DND-41 (cell line): ENCODE results near the gene ALDH1A1.

ENCODE experiments used
- ATAC-seq: fragments of 200-7000 bp; cut with Tn5 transposase; 3 replicates; pipeline ENCODE4 v1.9.1; 2021; ENCODE audit warnings: low read depth; ENCODE audit not compliant: insufficient read depth
- DNase-seq: peaks from one replicate; pipeline ENCODE4 v3.0.0-alpha.2; 2020
- H2AFZ ChIP-seq: 2 replicates; pipeline ENCODE4 v1.6.0; 2012; ENCODE audit warnings: low read depth, low read length
- H3K27ac ChIP-seq: 2 replicates; pipeline ENCODE4 v1.5.1; 2012; ENCODE audit warnings: low read length, inconsistent platforms
- H3K27me3 ChIP-seq: fragments of 200-600 bp; sonication (generic); 2 replicates; pipeline ENCODE4 v1.6.0; 2012; ENCODE audit warnings: low read length, mild to moderate bottlenecking, inconsistent platforms; ENCODE audit not compliant: insufficient read depth, poor library complexity
- H3K36me3 ChIP-seq: 2 replicates; pipeline ENCODE4 v1.5.1; 2012; ENCODE audit warnings: low read length, inconsistent platforms; ENCODE audit not compliant: insufficient read depth
- H3K4me1 ChIP-seq: 2 replicates; pipeline ENCODE4 v1.5.1; 2012; ENCODE audit warnings: mild to moderate bottlenecking, low read length; ENCODE audit not compliant: insufficient read depth
- H3K4me2 ChIP-seq: 2 replicates; pipeline ENCODE4 v1.6.0; 2012; ENCODE audit warnings: mild to moderate bottlenecking, moderate library complexity, low read length, inconsistent platforms; ENCODE audit not compliant: insufficient read depth
- H3K4me3 ChIP-seq, 2 experiments: fragments of 200-600 bp in 1 of 2; shearing (Covaris generic) in 1 of 2; 2 replicates each; pipeline ENCODE4 v1.5.1; 2012 to 2016; ENCODE audit warnings: inconsistent platforms in 2 of 2, low read length in 2 of 2, mild to moderate bottlenecking in 2 of 2, low read depth in 1 of 2, moderate library complexity in 1 of 2
- H3K79me2 ChIP-seq: 2 replicates; pipeline ENCODE4 v1.6.0; 2012; ENCODE audit warnings: low read length, inconsistent platforms; ENCODE audit not compliant: insufficient read depth
- H3K9ac ChIP-seq: 2 replicates; pipeline ENCODE4 v1.6.0; 2012; ENCODE audit warnings: low read depth, mild to moderate bottlenecking, inconsistent platforms, low read length, moderate library complexity
- H3K9me3 ChIP-seq: 2 replicates; pipeline ENCODE4 v1.5.1; 2012; ENCODE audit warnings: low read length, moderate library complexity, mild to moderate bottlenecking, inconsistent platforms; ENCODE audit not compliant: insufficient read depth, severe bottlenecking
- H4K20me1 ChIP-seq: 2 replicates; pipeline ENCODE4 v1.6.0; 2012; ENCODE audit warnings: low read length; ENCODE audit not compliant: insufficient read depth
- CTCF ChIP-seq: IDR thresholded peaks from 2 replicates; pipeline ENCODE4 v1.5.1; 2012; ENCODE audit warnings: borderline replicate concordance, low read length, moderate library complexity, mild to moderate bottlenecking; ENCODE audit not compliant: poor library complexity, severe bottlenecking; ENCODE audit errors: extremely low read depth
- EZH2 ChIP-seq: IDR thresholded peaks from 3 replicates; pipeline ENCODE4 v1.6.1; 2012; ENCODE audit warnings: borderline replicate concordance, low read depth, mild to moderate bottlenecking, moderate library complexity, low read length, inconsistent platforms; ENCODE audit not compliant: severe bottlenecking

The ALDH1A1 gene

GRCh38 chr9:72925891-72926290 is 27.0 kb downstream of the ALDH1A1 start:
- Histone ChIP-seq H3K4me1 (no peaks in the 10 kb centered on the region), H3K4me2 (no peak overlapping the region), H3K9ac (no peak overlapping the region), H3K36me3 (no peaks in the 10 kb centered on the region), H2AFZ (no peak overlapping the region), H3K79me2 (no peaks in the 10 kb centered on the region), H3K27me3 (no peaks in the 10 kb centered on the region), H4K20me1 (no peaks in the 10 kb centered on the region), H3K27ac (no peak overlapping the region), H3K4me3 (no peak overlapping the region), H3K9me3 (no peaks in the 10 kb centered on the region)
- TF ChIP-seq CTCF (no peak), EZH2 (no peak)
- DNase-seq (no peak), ATAC-seq (no peak)

- H3K27me3 ChIP-seq: no peaks in the 10 kb centered on the region
- H3K27ac ChIP-seq: no peak overlapping the region
- no peak for ATAC-seq
- H2AFZ ChIP-seq: no peak overlapping the region
- no peak overlapping the region for H3K9ac ChIP-seq
- no peaks in the 10 kb centered on the region for H3K9me3 ChIP-seq
- no peak overlapping the region for H3K4me2 ChIP-seq
- H4K20me1 ChIP-seq: no peaks in the 10 kb centered on the region
- H3K79me2 ChIP-seq: no peaks in the 10 kb centered on the region
- DNase-seq: no peak
- H3K4me3 ChIP-seq: no peak overlapping the region
- H3K4me1 ChIP-seq: no peaks in the 10 kb centered on the region
- TF ChIP-seq CTCF (no peak), EZH2 (no peak)
- no peaks in the 10 kb centered on the region for H3K36me3 ChIP-seq
Observed at GRCh38 chr9:72925126-72925789, 27.6 kb downstream of the ALDH1A1 start.

- no peaks in the 10 kb centered on the region for H3K4me1 ChIP-seq
- DNase-seq (no peak), ATAC-seq (no peak)
- no peak overlapping the region for H3K9ac ChIP-seq
- no peak overlapping the region for H3K27ac ChIP-seq
- no peaks in the 10 kb centered on the region for H3K36me3 ChIP-seq
- H3K4me3 ChIP-seq: no peak overlapping the region
- H4K20me1 ChIP-seq: no peaks in the 10 kb centered on the region
- no peaks in the 10 kb centered on the region for H3K27me3 ChIP-seq
- no peaks in the 10 kb centered on the region for H3K9me3 ChIP-seq
- no peak overlapping the region for H2AFZ ChIP-seq
- H3K79me2 ChIP-seq: no peaks in the 10 kb centered on the region
- TF ChIP-seq EZH2 (no peak), CTCF (no peak)
- no peak overlapping the region for H3K4me2 ChIP-seq
Observed at GRCh38 chr9:72924154-72924790, 28.6 kb downstream of the ALDH1A1 start.
